Uterus (tissue), 4 donors: ENCODE measurements around the gene VPS45. TPM values are rescaled to one million over a fixed set of nuclear protein-coding genes. Genes with fewer than 3 reads are reported as not detected.

Experiments used
- DNase-seq, 2 donors: peaks; one replicate each; pipeline ENCODE4 v3.0.0-alpha.2; 2019 to 2020
- H3K27ac ChIP-seq, 2 donors: fragments of 200-600 bp; sonication (generic); 1 replicate in 1 of 2; 2 replicates in 1 of 2; pipeline ENCODE4 v1.5.1; 2016 to 2018
- H3K27me3 ChIP-seq, 2 donors: fragments of 200-600 bp; sonication (generic); one replicate each; pipeline ENCODE4 v1.5.1; 2018 to 2019; ENCODE audit warnings: control low read depth in 1 of 2
- H3K36me3 ChIP-seq, 2 donors: fragments of 200-600 bp; sonication (generic); one replicate each; pipeline ENCODE4 v1.5.1; 2019; ENCODE audit warnings: control low read depth in 1 of 2
- H3K4me1 ChIP-seq, 2 donors: fragments of 200-600 bp; sonication (generic); one replicate each; pipeline ENCODE4 v1.5.1; 2018 to 2019; ENCODE audit warnings: control low read depth in 1 of 2
- H3K4me3 ChIP-seq, 2 donors: fragments of 200-600 bp; sonication (generic); 1 replicate in 1 of 2; 2 replicates in 1 of 2; pipeline ENCODE4 v1.5.1; 2018 to 2019; ENCODE audit warnings: mild to moderate bottlenecking in 1 of 2
- H3K9me3 ChIP-seq, 2 donors: fragments of 200-600 bp; sonication (generic); one replicate each; pipeline ENCODE4 v1.5.1; 2019; ENCODE audit warnings: control low read depth in 1 of 2
- POLR2A ChIP-seq, 2 donors: fragments of 450-650 bp; IDR thresholded peaks; one replicate each; pipeline ENCODE4 v1.6.1; 2016; ENCODE audit warnings: antibody characterized with exemption in 2 of 2, mild to moderate bottlenecking in 1 of 2, moderate library complexity in 1 of 2
- intact Hi-C: fragments of 100-400 bp; cut with DNase I; formaldehyde crosslinking; loops from one replicate; pipeline ENCODE4 v1.15.1; 2023; ENCODE audit warnings: low total_unique reads
- total RNA-seq, 4 donors: library from RNA; depleted of rRNA in 3 of 4; stranded (reverse); fragments of >200 nt in 3 of 4; gene quantifications; one replicate each; pipeline versions ENCODE4 v1.1.0 to v1.2.4, GENCODE V29; 2014 to 2023
- TF ChIP-seq, protein P1 (sequence below), 4 experiments: fragments of 200-600 bp in 2 of 4; fragments of 450-650 bp in 2 of 4; sonication (generic) in 2 of 4; IDR thresholded peaks; one replicate each; pipeline ENCODE4 v1.5.1; 2016 to 2019; ENCODE audit warnings: antibody characterized with exemption in 4 of 4, mild to moderate bottlenecking in 2 of 4, moderate library complexity in 1 of 4
- donor health status: DM: yes; HTN: yes; CAD: no.

VPS45 gene
- total RNA-seq, 4 donors from 2014 or later: 28.4 to 86.3 (median 66.9) TPM

DNA sequence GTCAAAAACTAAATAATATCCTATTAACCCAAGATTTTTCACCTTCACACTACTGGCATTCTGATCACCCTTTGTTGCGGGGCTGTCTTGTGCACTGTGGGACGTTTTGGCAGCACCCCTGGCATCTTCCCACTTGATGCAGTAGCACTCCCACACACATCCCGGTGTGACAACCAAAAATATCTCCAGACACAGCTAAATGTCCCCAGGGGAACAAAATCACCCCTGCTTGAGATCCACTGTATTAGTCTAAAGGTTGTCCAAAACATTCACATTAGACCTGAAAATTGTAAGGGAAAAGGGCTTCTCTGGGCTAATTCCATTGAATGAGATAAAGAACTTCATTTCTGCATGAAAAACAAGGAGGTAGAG is 120.0 kb downstream of the VPS45 start:
- TF ChIP-seq, protein P1, sequence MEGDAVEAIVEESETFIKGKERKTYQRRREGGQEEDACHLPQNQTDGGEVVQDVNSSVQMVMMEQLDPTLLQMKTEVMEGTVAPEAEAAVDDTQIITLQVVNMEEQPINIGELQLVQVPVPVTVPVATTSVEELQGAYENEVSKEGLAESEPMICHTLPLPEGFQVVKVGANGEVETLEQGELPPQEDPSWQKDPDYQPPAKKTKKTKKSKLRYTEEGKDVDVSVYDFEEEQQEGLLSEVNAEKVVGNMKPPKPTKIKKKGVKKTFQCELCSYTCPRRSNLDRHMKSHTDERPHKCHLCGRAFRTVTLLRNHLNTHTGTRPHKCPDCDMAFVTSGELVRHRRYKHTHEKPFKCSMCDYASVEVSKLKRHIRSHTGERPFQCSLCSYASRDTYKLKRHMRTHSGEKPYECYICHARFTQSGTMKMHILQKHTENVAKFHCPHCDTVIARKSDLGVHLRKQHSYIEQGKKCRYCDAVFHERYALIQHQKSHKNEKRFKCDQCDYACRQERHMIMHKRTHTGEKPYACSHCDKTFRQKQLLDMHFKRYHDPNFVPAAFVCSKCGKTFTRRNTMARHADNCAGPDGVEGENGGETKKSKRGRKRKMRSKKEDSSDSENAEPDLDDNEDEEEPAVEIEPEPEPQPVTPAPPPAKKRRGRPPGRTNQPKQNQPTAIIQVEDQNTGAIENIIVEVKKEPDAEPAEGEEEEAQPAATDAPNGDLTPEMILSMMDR (IDR thresholded peaks at IDR 0.05): no peak
- no peak for TF ChIP-seq POLR2A (IDR thresholded peaks at IDR 0.05)
- Histone ChIP-seq H3K36me3 (no peaks in the 10 kb centered on the region), H3K27ac (no peak overlapping the region), H3K27me3 (no peaks in the 10 kb centered on the region), H3K4me3 (no peak overlapping the region), H3K4me1 (no peaks in the 10 kb centered on the region), H3K9me3 (no peaks in the 10 kb centered on the region)
- no peak for DNase-seq
- intact Hi-C loops: no loop called here

GRCh38 chr1:150192012-150192411 is 124.4 kb downstream of the VPS45 start:
- Histone ChIP-seq H3K27ac (no peak overlapping the region), H3K4me3 (no peak overlapping the region), H3K27me3 (no peaks in the 10 kb centered on the region), H3K9me3 (no peaks in the 10 kb centered on the region), H3K4me1 (no peaks in the 10 kb centered on the region), H3K36me3 (no peaks in the 10 kb centered on the region)
- DNase-seq: no peak
- TF ChIP-seq, protein P1 (IDR thresholded peaks at IDR 0.05): no peak
- no peak for TF ChIP-seq POLR2A (IDR thresholded peaks at IDR 0.05)
- intact Hi-C loops: no loop called here

DNA sequence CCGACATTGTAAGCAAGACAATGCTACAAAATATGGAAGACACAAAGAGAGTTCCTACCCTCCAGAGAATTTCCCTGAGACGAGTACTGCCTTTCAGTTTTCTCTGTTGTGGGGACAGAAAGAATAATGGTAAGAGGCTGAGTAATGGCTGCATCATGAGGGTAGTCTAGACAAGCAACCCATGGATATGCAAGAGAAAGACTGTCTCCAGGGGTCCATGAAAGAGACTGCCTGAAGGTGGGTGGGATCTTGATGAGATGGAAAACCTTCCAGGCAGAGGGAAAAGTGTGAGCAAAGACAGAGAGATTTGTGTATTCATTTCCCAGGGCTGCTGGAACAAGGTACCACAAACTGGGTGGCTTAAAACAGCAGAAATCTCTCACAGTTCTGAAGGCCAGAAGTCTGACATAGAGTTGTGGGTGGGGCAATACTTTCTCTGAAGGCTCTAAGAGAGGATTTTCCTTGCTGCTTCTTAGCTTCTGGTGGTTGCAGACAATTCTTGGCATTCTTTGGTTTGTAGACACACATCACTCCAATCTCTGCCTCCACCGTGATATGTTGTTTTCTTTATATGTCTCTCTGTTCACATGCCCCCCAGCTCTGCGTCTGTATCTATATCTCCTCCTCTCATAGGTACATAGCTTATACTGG is 126.9 kb downstream of the VPS45 start:
- intact Hi-C loops: no loop called here
- H3K27ac ChIP-seq: no peak overlapping the region
- H3K4me1 ChIP-seq: no peaks in the 10 kb centered on the region
- DNase-seq: no peak
- no peak overlapping the region for H3K4me3 ChIP-seq
- H3K36me3 ChIP-seq: no peaks in the 10 kb centered on the region
- no peak for TF ChIP-seq POLR2A (IDR thresholded peaks at IDR 0.05)
- TF ChIP-seq, protein P1 (IDR thresholded peaks at IDR 0.05): no peak
- H3K27me3 ChIP-seq: no peaks in the 10 kb centered on the region
- H3K9me3 ChIP-seq: no peaks in the 10 kb centered on the region

Other genes with a start within 250 kb of the VPS45 start
- gene BOLA1, start 168.2 kb upstream of the VPS45 start, total RNA-seq: 10 to 100 TPM in 3 of 4 donors, 1 to 10 TPM in 1; 2.1 to 51.2 (median 15.3) TPM
- 10 to 100 TPM in 2 of 4 donors, 1 to 10 TPM in 2; 1.5 to 22.6 (median 12.0) TPM for gene SV2A, start 149.9 kb upstream of the VPS45 start, total RNA-seq
- gene SF3B4, start 140.0 kb upstream of the VPS45 start, total RNA-seq: 10 to 100 TPM; 10.9 to 64.6 (median 15.6) TPM
- 10 to 100 TPM in 3 of 4 donors, 1 to 10 TPM in 1; 6.4 to 48.2 (median 32.1) TPM for gene MTMR11, start 130.9 kb upstream of the VPS45 start, total RNA-seq
- 10 to 100 TPM in 3 of 4 donors, 1 to 10 TPM in 1; 9.7 to 44.9 (median 28.8) TPM for gene OTUD7B, start 57.0 kb upstream of the VPS45 start, total RNA-seq
- 10 to 100 TPM; 18.4 to 95.6 (median 36.2) TPM for gene PLEKHO1, start 82.1 kb downstream of the VPS45 start, total RNA-seq
- gene ANP32E, start 168.3 kb downstream of the VPS45 start, total RNA-seq: 10 to 100 TPM in 3 of 4 donors, 1 to 10 TPM in 1; 1.3 to 55.1 (median 38.6) TPM
- gene CA14, start 190.0 kb downstream of the VPS45 start, total RNA-seq: under 1 TPM in 2 of 4 donors, not detected in 2; 0.88 to 0.90 TPM
- gene APH1A, start 201.2 kb downstream of the VPS45 start, total RNA-seq: 10 to 100 TPM; 33.2 to 96.7 (median 68.8) TPM
- 10 to 100 TPM in 1 of 4 donors, 1 to 10 TPM in 2, under 1 TPM in 1; 0.88 to 60.8 (median 6.2) TPM for gene C1orf54, start 205.0 kb downstream of the VPS45 start, total RNA-seq
- gene CIART, start 214.8 kb downstream of the VPS45 start, total RNA-seq: 10 to 100 TPM in 1 of 4 donors, 1 to 10 TPM in 2, not detected in 1; 2.9 to 30.3 (median 4.9) TPM
- 10 to 100 TPM; 28.6 to 59.3 (median 38.6) TPM for gene MRPS21, start 226.1 kb downstream of the VPS45 start, total RNA-seq